NB4 (cell line): ENCODE measurements around the gene UTS2R.
"Not testable (repeated sequence)": the region's sequence is repeated elsewhere in the genome, so short reads cannot be mapped to it uniquely, and the experiment has no call there.

Experiments used
- DNase-seq: peaks from one replicate; pipeline ENCODE4 v3.0.0; 2010; ENCODE audit warnings: low read depth
- H3K4me3 ChIP-seq: one replicate; pipeline ENCODE4 v1.5.1; 2011; ENCODE audit warnings: mild to moderate bottlenecking, low read depth, low read length, moderate library complexity
- MYC ChIP-seq: IDR thresholded peaks from 2 replicates; pipeline ENCODE4 v1.6.1; 2011; ENCODE audit warnings: low read depth, low read length
- POLR2A ChIP-seq: IDR thresholded peaks from 2 replicates; pipeline ENCODE4 v1.6.1; 2011; ENCODE audit warnings: mild to moderate bottlenecking; ENCODE audit not compliant: insufficient read length; ENCODE audit errors: extremely low read depth
- TF ChIP-seq, protein P1 (sequence below): IDR thresholded peaks from one replicate; pipeline ENCODE4 v1.5.1; 2012; ENCODE audit warnings: low read depth, low read length
- TF ChIP-seq, protein P2 (sequence below): IDR thresholded peaks from 2 replicates; pipeline ENCODE4 v1.6.1; 2011; ENCODE audit warnings: low read depth, low read length

The UTS2R gene

DNA sequence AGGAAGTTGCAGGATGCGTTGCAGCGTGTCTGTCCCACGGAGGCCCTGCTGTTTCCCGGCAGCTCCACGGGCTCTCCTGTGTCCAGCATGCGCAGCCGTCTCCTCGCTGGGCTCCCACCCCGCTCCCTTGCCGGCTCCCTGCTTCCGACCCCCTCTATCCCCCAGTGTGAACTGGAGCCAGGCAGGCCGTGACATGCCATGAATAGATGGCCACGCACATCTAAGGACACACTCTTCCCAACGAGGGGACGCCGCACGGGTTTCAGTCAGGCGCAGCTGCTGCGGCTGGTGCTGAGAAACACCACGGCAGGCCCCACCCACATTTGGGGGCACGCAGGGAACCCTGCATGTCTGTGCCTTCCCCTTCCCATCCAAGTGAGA is 37.4 kb downstream of the UTS2R start:
- H3K4me3 ChIP-seq, result no peak overlapping the region
- TF ChIP-seq, protein P1, sequence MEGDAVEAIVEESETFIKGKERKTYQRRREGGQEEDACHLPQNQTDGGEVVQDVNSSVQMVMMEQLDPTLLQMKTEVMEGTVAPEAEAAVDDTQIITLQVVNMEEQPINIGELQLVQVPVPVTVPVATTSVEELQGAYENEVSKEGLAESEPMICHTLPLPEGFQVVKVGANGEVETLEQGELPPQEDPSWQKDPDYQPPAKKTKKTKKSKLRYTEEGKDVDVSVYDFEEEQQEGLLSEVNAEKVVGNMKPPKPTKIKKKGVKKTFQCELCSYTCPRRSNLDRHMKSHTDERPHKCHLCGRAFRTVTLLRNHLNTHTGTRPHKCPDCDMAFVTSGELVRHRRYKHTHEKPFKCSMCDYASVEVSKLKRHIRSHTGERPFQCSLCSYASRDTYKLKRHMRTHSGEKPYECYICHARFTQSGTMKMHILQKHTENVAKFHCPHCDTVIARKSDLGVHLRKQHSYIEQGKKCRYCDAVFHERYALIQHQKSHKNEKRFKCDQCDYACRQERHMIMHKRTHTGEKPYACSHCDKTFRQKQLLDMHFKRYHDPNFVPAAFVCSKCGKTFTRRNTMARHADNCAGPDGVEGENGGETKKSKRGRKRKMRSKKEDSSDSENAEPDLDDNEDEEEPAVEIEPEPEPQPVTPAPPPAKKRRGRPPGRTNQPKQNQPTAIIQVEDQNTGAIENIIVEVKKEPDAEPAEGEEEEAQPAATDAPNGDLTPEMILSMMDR, result no peak
- no peak for TF ChIP-seq MYC
- TF ChIP-seq, protein P2, sequence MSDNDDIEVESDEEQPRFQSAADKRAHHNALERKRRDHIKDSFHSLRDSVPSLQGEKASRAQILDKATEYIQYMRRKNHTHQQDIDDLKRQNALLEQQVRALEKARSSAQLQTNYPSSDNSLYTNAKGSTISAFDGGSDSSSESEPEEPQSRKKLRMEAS, result no peak
- no peak for TF ChIP-seq POLR2A
- no peak for DNase-seq

DNA sequence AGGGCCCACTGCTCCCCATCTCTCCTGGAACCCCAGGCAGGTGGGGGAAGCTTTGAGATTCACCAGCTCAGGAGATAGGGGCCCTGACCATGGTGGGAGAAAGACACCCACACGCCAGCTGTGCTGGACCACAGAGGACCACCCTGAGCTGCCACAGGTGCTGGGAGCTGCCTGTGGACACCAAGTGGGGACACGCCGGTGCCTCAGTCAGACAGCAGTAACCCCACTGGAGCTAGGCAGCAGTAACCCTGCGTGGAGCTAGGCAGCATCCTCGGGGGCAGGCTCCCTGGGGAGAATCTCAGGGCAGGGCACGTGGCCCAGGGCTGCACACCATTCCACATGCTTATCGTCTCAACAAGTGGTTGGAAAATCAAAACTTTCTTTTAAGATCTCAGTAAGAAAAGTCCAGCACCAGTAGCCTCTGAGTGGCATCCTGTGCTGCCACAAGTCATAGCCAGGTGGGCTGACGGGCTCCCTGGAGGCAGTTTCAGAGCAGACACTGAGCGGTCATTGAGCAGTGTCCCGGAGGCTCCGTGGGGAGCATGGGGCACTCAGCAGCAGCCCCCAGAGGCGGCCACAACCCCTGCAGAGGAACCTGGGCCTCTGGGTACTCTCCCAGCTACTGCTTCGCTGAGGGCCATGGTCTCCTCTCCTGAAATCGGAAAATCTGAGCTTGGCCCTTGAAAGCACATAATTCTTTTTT is 38.6 kb downstream of the UTS2R start:
- no peak overlapping the region for H3K4me3 ChIP-seq
- TF ChIP-seq POLR2A (no peak), MYC (no peak)
- TF ChIP-seq, protein P1, result no peak
- TF ChIP-seq, protein P2, result no peak
- no peak for DNase-seq

DNA sequence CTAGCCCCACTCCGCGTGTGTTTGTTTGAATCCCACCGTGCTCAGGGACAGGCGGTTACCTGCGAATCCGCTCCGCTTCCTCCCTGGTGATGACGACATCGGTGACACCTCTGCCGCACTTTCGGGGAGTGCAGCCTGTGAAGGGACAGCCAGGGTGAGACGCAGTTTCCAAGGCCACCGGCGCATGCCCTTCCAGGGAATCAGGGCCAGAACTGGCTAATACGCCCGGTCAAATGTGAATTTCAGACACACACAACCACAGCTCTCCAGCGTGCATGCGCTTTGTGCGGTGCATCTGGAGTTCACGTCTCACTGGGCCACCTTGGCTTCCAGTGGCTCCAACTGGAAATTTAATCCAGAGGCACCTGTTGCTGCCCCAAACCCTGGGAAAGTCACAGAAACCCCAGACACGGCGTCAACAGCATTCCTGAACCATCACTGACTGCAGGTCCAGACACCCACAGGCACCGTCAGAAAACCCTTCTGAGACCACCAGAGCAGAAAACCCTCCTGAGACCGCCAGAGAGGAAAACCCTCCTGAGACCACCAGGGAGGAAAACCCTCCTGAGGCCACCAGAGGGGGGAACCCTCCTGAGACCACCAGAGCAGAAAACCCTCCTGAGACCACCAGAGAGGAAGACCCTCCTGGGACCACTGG is 40.0 kb downstream of the UTS2R start:
- no peak overlapping the region for H3K4me3 ChIP-seq
- TF ChIP-seq POLR2A (no peak), MYC (no peak)
- TF ChIP-seq, protein P2, result no peak
- TF ChIP-seq, protein P1, result no peak
- no peak for DNase-seq

DNA sequence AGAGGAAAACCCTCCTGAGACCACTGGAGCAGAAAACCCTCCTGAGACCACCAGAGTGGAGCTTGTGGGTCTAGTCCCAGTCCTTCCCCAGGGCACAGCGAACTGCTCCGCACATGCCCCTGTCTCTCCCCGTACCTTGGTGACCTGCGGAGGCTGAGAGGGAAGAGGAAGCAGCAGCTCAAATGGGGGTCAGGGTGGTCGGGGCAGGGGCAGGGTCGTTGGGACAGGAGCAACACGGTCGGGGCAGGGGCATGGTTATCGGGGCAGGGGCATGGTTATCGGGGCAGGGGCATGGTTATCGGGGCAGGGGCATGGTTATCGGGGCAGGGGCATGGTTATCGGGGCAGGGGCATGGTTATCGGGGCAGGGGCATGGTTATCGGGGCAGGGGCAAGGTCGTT is 40.5 kb downstream of the UTS2R start:
- not testable (repeated sequence) for H3K4me3 ChIP-seq, DNase-seq

DNA sequence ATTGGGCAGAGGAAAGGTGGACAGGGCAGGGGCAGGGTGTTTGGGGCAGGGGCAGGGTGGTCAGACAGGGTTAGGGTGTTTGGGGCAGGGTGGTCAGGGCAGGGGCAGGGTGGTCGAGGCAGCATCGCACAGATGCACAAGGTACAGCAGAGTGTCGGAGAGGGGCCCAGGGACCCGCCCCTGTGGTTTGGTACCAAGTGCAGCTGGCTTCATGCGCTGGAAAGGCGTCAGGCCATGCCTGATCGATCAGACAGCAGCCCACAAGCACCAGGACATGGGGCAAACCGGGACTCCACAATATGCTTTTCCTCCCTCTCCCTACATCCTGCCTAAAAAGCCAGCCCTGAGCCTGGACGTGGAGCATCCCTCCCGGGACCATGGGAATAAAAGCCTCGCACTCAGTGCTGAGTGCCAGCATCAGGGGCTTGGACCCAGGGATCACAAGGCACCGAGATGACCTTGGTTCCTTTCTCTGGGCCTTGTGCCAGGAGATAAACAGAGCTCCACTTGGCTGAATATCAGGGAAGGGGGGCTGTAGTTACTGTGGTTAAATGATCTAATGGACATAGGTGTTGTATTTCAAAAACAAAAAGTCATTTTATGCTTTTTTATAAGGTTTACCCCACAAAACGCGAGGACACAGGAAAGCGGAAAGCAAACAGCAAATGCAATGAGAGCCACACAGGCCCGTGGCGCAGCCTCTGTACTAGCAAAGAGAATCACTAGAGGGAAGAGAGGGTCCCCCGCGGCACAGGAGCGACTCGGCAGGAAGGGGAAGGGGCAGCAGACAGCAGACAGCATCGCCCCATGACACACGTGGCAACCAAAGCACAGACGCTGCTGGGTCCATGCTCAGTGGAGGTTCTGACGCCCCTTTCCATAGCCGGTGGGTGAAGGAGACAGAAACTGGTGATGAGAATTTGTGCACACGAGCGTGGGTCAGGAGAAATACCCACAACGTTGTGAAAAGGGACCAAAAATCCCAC is 41.3 kb downstream of the UTS2R start:
- TF ChIP-seq, protein P1, result no peak
- TF ChIP-seq MYC (no peak), POLR2A (no peak)
- TF ChIP-seq, protein P2, result no peak
- DNase-seq, result no peak
- H3K4me3 ChIP-seq, result no peak overlapping the region
